HG02870 (cell line): ENCODE data around the gene ZNF423.

Source experiments
- ATAC-seq: cut with Tn5 transposase; IDR thresholded peaks from one replicate; pipeline ENCODE4 v1.9.1; 2021; ENCODE audit warnings: mild to moderate bottlenecking, moderate library complexity; ENCODE audit not compliant: unreplicated experiment

The ZNF423 gene

GRCh38 chr16:49849754-49850108, 6.2 kb downstream of the ZNF423 start:
- no peak for ATAC-seq

DNA sequence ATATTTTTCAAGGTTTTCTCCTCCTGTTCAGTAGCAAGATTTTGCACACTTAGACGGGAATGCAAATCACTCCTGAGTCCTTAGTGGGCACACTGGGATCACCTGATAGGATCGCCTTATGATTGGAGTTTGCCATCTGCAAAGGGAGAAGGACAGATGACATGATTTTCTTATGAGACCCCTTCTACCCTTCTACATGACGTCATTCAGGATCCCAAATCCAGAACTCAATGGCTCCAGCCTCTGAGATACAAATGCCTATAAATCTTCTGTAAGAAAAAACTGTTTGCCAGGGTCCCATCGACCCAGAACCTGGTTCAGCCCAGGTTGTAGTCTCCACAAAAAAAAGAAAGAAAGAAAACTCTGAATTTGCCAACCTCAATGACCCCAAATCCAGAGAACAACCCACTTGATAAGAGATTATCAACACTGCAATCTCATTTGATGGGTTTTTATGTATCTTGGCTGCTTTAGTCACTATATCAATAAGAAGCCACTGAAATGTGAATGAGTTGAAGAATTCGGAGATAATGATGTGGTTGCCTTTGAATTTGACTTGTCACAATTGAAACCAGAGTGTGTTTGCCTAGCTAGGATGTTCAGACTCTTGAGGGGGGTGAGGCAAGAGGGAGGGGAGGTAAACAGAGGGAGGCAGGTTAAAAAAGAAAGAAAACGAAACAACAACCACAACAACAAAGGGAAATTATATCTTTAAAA, 6.7 kb downstream of the ZNF423 start:
- ATAC-seq, result no peak

GRCh38 chr16:49848530-49848929, 7.4 kb downstream of the ZNF423 start:
- ATAC-seq, result no peak

- no peak for ATAC-seq
These were observed 9.1 kb downstream of the ZNF423 start for GRCh38 chr16:49846800-49847199.

DNA sequence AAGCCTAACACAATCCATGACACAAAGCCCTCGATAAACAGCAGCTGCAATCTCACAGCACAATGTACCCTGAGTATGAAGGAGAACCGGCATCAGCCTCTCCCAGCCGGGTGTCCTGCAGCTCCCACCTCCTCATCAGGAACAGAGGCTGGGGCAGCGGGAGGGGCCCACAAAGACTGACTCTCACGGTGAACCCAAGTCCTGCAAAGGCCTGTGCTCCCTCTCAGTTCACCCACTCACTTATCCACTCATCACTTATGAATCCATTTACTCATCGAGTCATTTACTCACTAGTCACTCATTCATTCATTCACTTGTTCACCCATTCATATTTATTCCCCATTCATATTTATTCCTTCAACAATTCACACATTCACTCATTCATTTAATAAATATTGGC, 11.6 kb downstream of the ZNF423 start:
- no peak for ATAC-seq

DNA sequence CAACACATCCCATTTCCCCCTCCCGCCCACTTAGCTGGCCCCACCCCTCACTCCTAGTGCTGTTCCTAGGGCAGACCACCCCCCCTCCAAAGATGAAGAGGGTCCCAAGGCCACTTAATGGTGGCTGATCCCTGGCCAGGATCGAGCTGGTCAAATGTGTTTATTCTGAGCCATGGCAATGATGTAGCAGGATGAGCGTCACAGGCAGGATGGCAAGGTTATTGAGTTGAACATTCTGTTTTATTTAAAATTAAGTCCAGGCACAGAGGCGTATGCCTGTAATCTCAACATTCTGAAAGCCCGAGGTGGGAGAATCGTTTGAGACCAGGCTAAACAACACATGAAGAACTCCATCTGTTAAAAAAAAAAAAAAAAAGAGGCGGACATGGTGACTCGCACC, 12.2 kb downstream of the ZNF423 start:
- ATAC-seq, result no peak

DNA sequence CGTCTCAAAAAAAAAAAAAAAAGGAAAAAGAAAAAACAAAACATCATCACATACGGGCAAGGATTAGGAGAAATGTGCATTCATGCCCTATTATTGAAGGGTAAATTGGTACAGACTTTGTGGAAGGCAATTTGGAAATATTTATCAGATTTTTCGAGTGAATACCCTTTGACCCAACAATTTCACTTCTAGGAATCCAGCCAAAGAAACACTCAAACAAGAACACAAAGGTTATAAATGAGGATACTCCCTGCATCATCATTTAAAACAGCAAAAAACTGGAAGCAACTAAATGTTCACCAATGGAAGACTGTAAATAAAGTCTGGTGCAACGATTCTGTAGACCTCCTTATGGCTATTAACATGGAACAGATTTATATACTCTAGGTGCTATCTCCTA, 12.9 kb downstream of the ZNF423 start:
- ATAC-seq, result no peak

DNA sequence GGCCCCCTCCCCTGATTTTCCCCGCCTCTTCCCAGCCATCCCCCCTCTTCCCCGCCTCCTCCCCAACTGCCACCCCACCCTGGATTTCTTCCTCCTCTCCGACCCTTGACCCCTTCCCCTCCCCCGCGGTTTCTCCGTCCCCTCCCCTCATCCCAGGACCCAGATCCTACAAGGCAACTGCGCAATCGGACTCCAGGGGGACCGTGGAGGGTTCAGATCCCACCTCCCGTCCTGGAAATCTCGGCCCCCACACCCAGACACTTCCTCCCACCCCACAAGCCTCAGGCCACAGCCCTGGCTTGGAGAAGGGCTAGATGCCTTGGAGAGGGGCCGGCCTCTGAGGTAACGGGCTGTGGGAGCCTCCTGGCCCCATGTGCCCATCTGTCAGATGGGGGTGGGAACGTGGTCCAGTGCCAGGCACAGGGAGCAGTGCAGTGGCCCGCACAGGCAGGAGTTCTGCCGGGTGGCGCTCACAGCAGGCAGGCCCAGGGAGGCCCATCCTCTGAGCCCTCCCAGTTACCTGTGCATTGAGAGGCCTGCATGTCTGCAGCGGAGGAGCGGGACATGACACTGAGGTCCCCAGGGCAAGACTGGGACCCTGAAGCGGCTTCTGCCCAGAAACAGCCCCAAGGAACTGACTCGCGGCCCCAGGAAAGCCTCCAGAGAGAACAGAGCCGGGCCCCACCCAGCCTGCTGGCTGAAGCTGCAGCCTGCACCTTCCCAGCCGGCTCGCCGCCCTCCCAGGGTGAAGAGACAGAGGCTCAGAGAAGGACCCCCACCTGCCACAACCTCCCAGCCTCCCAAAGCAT, 16.7 kb downstream of the ZNF423 start:
- ATAC-seq, result no peak

DNA sequence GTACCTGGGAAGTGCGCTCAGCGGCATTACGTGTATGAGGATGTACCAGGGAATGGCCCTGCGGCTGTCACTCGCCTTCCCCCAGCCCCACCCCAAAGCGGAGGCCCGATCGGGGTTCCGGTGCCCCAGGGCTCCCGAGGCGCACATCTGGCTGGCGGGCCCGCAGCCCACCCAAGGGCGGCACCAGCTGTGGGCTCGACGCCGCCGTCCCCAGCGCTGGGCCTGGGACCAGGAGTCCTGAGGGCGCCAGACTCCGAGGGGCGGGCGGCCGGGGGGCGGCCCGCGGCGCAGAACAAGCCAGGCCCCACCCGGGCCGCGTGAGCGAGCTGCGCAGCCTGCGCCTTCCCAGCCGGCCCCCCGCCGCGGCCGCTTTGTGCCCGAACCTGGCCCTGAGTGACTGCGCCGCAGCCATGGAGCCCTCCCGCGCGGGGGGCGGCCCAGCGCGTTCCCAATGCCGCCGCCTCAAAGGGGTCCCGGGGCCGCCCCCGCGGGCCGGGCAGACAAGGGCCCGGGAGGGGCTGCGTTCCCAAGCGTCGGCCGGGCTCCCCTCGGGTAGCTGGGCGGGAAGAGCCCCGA, 17.4 kb downstream of the ZNF423 start:
- ATAC-seq, result no peak

DNA sequence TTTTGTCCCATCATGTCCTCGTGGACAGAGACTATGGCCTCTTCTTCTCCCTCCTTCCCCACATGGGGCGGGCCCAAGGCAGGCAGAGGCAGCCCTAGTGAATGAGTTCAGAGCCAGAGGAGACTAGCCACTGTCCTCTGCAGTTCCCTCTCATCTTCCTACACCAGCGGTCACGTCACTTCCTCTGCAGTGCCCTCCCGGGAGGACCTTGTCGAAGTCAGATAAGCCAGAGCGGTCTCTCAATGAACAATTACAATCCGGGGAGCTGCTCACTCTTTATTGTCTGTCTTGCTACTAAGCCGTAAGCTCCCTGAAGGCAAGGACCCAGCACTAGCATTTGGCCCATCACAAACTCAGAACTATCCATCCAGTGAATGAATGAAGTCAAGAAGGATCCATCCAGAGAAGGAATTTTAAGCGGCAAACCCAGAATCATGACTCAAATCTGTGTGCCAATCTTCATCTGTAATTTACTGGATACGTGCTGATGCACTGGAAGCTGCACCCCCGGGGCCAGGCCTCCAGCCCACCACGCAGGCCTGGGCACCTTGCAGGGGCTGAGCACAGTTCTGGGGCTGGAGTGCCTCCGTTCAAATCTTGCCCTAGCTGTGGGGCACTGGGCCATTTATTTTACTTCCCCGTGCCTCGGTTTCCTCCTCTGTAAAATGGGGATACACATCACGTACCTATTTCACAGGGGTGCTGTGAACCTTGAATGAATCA, 18.1 kb downstream of the ZNF423 start:
- ATAC-seq, result no peak

- no peak for ATAC-seq
These were observed 19.2 kb downstream of the ZNF423 start for GRCh38 chr16:49836668-49837067.

- ATAC-seq, result no peak
These were observed 19.7 kb downstream of the ZNF423 start for GRCh38 chr16:49836218-49836617.

DNA sequence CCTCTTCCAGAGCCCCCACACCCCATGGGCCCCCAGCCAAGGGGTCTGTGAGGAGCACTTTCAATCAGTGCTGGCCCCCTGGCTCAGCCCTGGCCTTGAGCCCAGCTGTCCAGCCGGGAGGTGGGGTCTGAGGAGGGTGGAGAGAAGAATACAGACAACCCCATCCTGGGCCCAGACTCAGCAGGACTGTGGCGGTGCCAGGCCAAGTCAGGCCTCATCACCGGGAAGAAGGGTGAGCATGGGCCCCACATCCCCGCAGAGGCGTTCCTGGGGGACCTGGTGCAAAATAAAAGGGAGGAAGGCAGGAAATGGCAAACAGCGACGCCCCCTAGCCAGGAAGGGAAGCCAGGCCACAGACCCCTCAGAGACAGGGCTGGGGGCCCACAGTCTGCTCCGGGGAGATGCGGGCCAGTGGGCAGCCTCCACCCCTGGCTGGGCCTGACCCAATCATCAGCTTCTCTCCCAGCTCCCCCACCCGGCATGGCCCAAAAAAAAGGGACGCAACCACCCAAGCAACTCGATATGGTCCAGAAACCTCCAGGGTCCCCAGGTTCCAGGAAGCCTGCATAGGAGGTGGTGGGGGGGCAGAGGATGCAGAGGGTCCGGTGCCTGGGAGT, 20.6 kb downstream of the ZNF423 start:
- ATAC-seq, result no peak

- no peak for ATAC-seq
These were observed 21.3 kb downstream of the ZNF423 start for GRCh38 chr16:49834531-49835151.

- ATAC-seq, result no peak
These were observed 21.9 kb downstream of the ZNF423 start for GRCh38 chr16:49833796-49834530.

- ATAC-seq, result no peak
These were observed 22.8 kb downstream of the ZNF423 start for GRCh38 chr16:49833085-49833484.

DNA sequence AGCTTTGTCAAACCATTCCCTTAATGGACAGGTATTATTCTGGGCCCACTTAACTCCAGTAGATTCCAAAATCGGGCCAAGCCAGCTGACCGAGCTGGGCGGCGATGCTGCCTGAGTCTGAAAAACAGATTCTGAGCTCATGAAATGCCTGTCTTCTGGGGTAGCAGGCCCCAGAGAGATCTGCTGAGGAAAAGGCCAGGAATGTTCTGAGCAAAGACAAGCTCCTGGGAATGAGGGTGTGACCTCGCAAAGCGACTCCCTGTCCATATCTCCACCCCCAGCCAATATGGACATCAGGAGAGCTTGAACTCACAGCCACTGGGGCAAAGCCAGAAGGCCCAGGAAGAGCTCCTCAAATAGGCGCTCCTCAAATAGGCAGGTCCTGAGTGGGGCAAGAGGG, 23.7 kb downstream of the ZNF423 start:
- no peak for ATAC-seq

- no peak for ATAC-seq
These were observed 25.0 kb downstream of the ZNF423 start for GRCh38 chr16:49830873-49831272.

- ATAC-seq, result no peak
These were observed 27.2 kb downstream of the ZNF423 start for GRCh38 chr16:49828533-49829267.
